AG04450 (cell line): ENCODE measurements around the gene MTR. TPM values are rescaled to one million over a fixed set of nuclear protein-coding genes. Genes with fewer than 3 reads are reported as not detected.

Experiments
- CTCF ChIA-PET: fragments of 300-600, 350-600 bp; formaldehyde crosslinking; extraction: SDS; loops from one replicate; lab custom pipeline; 2022; ENCODE audit warnings: antibody characterized with exemption, inconsistent platforms; lab: Charles Lee
- POLR2A ChIA-PET: fragments of 350-600 bp; formaldehyde crosslinking; extraction: SDS; loops from one replicate; lab custom pipeline; 2021; ENCODE audit warnings: antibody characterized with exemption, inconsistent platforms; lab: Yijun Ruan, JAX
- DNase-seq: peaks from one replicate; pipeline ENCODE4 v3.0.0-alpha.2; 2011; ENCODE audit warnings: low read depth, low spot score
- H3K27ac ChIP-seq: one replicate; pipeline ENCODE4 v1.5.1; 2012; ENCODE audit warnings: low read depth, low read length, control low read depth
- H3K27me3 ChIP-seq: one replicate; pipeline ENCODE4 v1.6.0; 2012; ENCODE audit warnings: low read length; ENCODE audit not compliant: control insufficient read depth, insufficient read depth
- H3K4me3 ChIP-seq: 2 replicates; pipeline ENCODE4 v1.5.1; 2011; ENCODE audit warnings: mild to moderate bottlenecking, low read depth, low read length, control low read depth
- H3K9me3 ChIP-seq: 2 replicates; pipeline ENCODE4 v1.5.1; 2012; ENCODE audit warnings: low read length; ENCODE audit not compliant: control insufficient read depth, insufficient read depth
- polyA plus RNA-seq: library from polyadenylated mRNA; depleted of rRNA; stranded (reverse); fragments of >200 nt; gene quantifications from 2 replicates; pipeline ENCODE4 v1.2.3, GENCODE V29; 2011
- TF ChIP-seq, protein P1 (sequence below): IDR thresholded peaks from 2 replicates; pipeline ENCODE4 v1.5.1; 2011; ENCODE audit warnings: low read depth, low read length, control low read depth, inconsistent platforms

The MTR gene
- polyA plus RNA-seq, 1 experiment = 13.0 TPM

DNA sequence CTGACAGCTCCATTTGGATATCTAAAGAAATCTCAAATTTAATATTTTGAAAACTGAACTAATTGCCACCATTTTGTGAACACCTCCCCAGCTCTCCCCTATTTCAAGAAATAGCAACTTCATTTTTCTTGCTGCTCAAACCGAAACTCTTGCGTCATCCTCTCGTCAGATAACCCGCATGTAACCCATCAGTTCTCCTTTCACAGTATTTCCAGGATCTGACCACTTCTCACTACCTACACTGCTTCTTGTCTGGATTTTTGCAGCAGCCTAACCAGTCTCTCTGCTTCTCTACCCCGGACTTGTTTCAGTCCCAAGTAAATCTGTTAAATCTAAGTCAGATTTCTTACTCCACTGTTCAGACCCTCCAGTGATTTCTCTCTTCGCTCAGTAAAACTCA, 75.6 kb downstream of the MTR start:
- Histone ChIP-seq H3K9me3 (no peaks in the 10 kb centered on the region), H3K4me3 (no peak overlapping the region), H3K27me3 (no peaks in the 10 kb centered on the region), H3K27ac (no peak overlapping the region)
- CTCF ChIA-PET = interaction anchor here (0.8 to 3.4 kb wide), 4 partner anchors 13 to 262 kb away, joined by 3 to 13 read pairs (median 8); no protein-coding TSS in a partner anchor
- DNase-seq = no peak
- POLR2A ChIA-PET = no interaction called here
- TF ChIP-seq, protein P1, sequence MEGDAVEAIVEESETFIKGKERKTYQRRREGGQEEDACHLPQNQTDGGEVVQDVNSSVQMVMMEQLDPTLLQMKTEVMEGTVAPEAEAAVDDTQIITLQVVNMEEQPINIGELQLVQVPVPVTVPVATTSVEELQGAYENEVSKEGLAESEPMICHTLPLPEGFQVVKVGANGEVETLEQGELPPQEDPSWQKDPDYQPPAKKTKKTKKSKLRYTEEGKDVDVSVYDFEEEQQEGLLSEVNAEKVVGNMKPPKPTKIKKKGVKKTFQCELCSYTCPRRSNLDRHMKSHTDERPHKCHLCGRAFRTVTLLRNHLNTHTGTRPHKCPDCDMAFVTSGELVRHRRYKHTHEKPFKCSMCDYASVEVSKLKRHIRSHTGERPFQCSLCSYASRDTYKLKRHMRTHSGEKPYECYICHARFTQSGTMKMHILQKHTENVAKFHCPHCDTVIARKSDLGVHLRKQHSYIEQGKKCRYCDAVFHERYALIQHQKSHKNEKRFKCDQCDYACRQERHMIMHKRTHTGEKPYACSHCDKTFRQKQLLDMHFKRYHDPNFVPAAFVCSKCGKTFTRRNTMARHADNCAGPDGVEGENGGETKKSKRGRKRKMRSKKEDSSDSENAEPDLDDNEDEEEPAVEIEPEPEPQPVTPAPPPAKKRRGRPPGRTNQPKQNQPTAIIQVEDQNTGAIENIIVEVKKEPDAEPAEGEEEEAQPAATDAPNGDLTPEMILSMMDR = no peak

DNA sequence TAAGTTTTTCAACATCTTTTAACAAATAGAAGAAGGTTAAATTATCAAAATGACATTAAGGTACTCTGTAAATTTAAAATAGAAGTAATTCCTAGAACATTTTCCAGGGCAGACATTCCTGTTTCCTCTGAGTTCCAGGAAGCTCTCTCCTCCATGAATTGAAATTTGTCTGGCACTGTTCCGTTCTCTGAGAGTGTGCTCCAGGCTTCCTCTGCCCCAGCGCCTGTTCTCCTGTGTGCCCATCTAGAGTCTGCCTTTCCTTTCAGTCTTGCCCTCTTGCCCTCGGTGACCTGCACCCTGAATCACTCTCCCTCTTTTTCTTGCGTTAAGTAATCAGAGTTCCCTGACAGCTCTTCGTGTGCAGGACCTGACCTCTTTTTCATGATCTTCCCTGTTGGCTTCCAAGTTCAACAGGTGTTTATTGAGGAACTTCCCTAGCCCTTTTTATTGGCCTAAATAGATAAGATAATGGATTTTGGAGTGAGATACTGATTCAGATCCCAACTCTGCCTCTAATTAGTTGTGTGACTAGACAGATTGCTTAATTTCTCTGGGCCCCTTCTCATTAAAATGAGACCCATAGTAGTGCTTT, 77.1 kb downstream of the MTR start:
- no peak for DNase-seq
- TF ChIP-seq, protein P1 = no peak
- Histone ChIP-seq H3K4me3 (no peak overlapping the region), H3K27ac (no peak overlapping the region), H3K27me3 (no peaks in the 10 kb centered on the region), H3K9me3 (no peaks in the 10 kb centered on the region)
- ChIA-PET POLR2A (no interaction called here), CTCF (interaction anchor here (0.6 to 1.3 kb wide), 2 partner anchors 83 to 113 kb away, joined by 4 to 5 read pairs; no protein-coding TSS in a partner anchor)

DNA sequence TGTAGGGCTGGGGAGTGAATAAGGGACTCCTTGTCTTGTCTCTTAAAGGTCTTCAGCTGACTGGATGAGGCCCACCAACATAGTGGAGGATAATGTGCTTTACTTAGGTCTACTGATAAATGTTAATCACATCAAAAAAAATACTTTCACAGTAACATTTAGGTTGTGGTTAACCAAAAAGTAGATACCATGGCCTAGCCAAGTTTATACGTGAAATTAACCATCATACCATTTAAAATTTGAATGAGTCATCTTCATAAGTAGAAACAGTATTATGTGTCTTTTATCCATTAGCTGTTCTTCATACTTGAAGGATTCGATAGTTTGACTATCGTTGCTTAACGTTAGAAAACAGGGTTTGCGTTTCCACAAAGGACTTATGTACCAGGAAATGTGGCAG, 80.9 kb downstream of the MTR start:
- Histone ChIP-seq H3K27ac (no peak overlapping the region), H3K9me3 (no peaks in the 10 kb centered on the region), H3K4me3 (no peak overlapping the region), H3K27me3 (no peaks in the 10 kb centered on the region)
- DNase-seq = no peak
- TF ChIP-seq, protein P1 = no peak
- ChIA-PET POLR2A (no interaction called here), CTCF (no interaction called here)

DNA sequence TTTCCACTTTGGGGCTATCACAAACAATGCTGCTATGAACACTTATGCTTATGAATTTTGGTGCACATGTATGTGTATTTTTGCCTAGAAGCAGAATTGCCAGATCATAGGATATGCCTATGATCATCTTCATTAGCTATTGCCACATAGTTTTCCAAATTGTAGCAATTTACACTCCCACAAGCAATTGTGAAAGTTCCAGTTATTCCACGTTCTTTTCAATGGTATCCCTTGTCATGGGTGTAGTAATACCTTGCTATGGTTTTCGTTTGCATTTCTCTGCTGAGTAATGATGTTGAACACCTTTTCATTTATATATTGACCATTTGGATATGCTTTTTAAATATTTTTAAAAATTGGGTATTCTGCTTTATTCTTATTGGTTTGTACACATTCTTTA, 82.6 kb downstream of the MTR start:
- no peaks in the 10 kb centered on the region for H3K9me3 ChIP-seq

DNA sequence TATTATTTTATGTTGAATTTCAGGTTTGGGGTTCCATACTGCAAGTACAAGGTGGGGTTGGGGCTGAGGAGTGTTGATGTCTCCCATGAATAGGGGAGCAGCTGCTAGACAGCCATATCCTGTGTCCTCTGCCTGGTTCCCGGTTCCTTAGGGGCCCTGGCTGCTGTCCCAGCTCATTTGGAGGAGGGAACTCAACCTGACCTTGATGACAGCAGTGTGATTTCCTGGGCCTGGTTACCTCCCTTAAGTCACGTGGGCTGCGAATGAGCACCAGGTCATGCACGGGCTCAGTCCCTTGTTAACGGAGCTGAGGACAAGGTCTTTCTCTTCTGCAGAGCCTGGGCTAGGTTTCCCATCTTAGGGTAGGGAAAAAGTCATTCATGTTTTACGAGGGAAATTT, 85.1 kb downstream of the MTR start:
- no peaks in the 10 kb centered on the region for H3K27me3 ChIP-seq
- no peak for DNase-seq
- no peak overlapping the region for H3K4me3 ChIP-seq
- ChIA-PET CTCF (no interaction called here), POLR2A (no interaction called here)
- no peak overlapping the region for H3K27ac ChIP-seq
- H3K9me3 ChIP-seq = no peaks in the 10 kb centered on the region
- TF ChIP-seq, protein P1 = no peak

More for the DNA sequence above, 82.6 kb downstream of the MTR start:
- CTCF ChIA-PET = no interaction called here
- no peaks in the 10 kb centered on the region for H3K27me3 ChIP-seq
- H3K4me3 ChIP-seq = no peak overlapping the region
- TF ChIP-seq, protein P1 = no peak
- DNase-seq = no peak
- no peak overlapping the region for H3K27ac ChIP-seq
- POLR2A ChIA-PET = no interaction called here
